WTC11 (cell line): ENCODE measurements around the gene KCNIP1.

Experiments
- CREB1 ChIP-seq: sonication (generic); formaldehyde crosslinking; IDR thresholded peaks from 2 replicates; pipeline ENCODE4 v1.8.0; 2023; ENCODE audit warnings: mild to moderate bottlenecking, missing genetic modification reagents
- CREM ChIP-seq: sonication (generic); formaldehyde crosslinking; IDR thresholded peaks from 2 replicates; pipeline ENCODE4 v1.8.1; 2022; ENCODE audit warnings: mild to moderate bottlenecking, missing genetic modification reagents, moderate library complexity
- MYBL2 ChIP-seq: sonication (generic); formaldehyde crosslinking; IDR thresholded peaks from 2 replicates; pipeline ENCODE4 v1.8.1; 2023; ENCODE audit warnings: mild to moderate bottlenecking, moderate library complexity, missing genetic modification reagents
- NR1H2 ChIP-seq: sonication (generic); formaldehyde crosslinking; IDR thresholded peaks from 2 replicates; pipeline ENCODE4 v1.9.0; 2021; ENCODE audit warnings: mild to moderate bottlenecking, moderate library complexity, missing genetic modification reagents
- ZNF232 ChIP-seq: sonication (generic); formaldehyde crosslinking; IDR thresholded peaks from 2 replicates; pipeline ENCODE4 v1.8.0; 2022; ENCODE audit warnings: mild to moderate bottlenecking, missing genetic modification reagents
- ZNF263 ChIP-seq: sonication (generic); formaldehyde crosslinking; IDR thresholded peaks from 2 replicates; pipeline ENCODE4 v1.8.1; 2022; ENCODE audit warnings: low read depth, mild to moderate bottlenecking, moderate library complexity, missing genetic modification reagents
- TF ChIP-seq, protein P1 (sequence below): fragments of 200-600 bp; IDR thresholded peaks from 2 replicates; pipeline ENCODE4 v1.8.0; 2022; ENCODE audit warnings: antibody characterized with exemption
- TF ChIP-seq, protein P2 (sequence below): fragments of 250-450 bp; sonication (Bioruptor Pico); conservative IDR thresholded peaks from 2 replicates; pipeline ENCODE4 v1.9.0; 2021; ENCODE audit warnings: mild to moderate bottlenecking
- TF ChIP-seq, protein P3 (sequence below): sonication (generic); formaldehyde crosslinking; IDR thresholded peaks from 2 replicates; pipeline ENCODE4 v1.8.1; 2023; ENCODE audit warnings: mild to moderate bottlenecking, missing genetic modification reagents, moderate library complexity
- TF ChIP-seq, protein P4 (sequence below): sonication (generic); formaldehyde crosslinking; IDR thresholded peaks from 2 replicates; pipeline ENCODE4 v1.8.1; 2022; ENCODE audit warnings: low read depth, missing genetic modification reagents, borderline replicate concordance
- TF ChIP-seq, protein P5 (sequence below): sonication (generic); formaldehyde crosslinking; IDR thresholded peaks from 2 replicates; pipeline ENCODE4 v1.8.0; 2023; ENCODE audit warnings: missing genetic modification reagents

DNA sequence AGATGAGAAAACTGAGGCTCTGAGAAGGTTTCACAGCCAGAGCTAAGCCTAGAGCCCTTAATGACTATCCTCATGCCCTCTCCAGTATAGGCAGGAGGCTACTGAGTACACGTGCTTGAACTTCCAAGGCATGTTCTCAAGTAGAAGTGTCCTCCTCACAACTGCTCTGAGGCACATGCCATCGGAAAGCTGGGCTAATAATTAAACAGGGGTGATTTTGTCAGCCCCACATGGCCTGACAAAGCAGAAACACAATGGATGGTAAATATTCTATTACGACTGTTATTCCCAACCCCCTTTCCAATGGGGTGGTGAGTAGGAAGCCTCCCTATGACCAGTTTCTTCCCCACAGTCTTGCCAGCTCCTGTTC, 34.3 kb downstream of the KCNIP1 start:
- TF ChIP-seq MYBL2 (CRISPR knock-in tag), result no peak
- TF ChIP-seq, protein P1, sequence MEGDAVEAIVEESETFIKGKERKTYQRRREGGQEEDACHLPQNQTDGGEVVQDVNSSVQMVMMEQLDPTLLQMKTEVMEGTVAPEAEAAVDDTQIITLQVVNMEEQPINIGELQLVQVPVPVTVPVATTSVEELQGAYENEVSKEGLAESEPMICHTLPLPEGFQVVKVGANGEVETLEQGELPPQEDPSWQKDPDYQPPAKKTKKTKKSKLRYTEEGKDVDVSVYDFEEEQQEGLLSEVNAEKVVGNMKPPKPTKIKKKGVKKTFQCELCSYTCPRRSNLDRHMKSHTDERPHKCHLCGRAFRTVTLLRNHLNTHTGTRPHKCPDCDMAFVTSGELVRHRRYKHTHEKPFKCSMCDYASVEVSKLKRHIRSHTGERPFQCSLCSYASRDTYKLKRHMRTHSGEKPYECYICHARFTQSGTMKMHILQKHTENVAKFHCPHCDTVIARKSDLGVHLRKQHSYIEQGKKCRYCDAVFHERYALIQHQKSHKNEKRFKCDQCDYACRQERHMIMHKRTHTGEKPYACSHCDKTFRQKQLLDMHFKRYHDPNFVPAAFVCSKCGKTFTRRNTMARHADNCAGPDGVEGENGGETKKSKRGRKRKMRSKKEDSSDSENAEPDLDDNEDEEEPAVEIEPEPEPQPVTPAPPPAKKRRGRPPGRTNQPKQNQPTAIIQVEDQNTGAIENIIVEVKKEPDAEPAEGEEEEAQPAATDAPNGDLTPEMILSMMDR, result no peak
- TF ChIP-seq NR1H2 (CRISPR knock-in tag), result no peak
- TF ChIP-seq, protein P2, sequence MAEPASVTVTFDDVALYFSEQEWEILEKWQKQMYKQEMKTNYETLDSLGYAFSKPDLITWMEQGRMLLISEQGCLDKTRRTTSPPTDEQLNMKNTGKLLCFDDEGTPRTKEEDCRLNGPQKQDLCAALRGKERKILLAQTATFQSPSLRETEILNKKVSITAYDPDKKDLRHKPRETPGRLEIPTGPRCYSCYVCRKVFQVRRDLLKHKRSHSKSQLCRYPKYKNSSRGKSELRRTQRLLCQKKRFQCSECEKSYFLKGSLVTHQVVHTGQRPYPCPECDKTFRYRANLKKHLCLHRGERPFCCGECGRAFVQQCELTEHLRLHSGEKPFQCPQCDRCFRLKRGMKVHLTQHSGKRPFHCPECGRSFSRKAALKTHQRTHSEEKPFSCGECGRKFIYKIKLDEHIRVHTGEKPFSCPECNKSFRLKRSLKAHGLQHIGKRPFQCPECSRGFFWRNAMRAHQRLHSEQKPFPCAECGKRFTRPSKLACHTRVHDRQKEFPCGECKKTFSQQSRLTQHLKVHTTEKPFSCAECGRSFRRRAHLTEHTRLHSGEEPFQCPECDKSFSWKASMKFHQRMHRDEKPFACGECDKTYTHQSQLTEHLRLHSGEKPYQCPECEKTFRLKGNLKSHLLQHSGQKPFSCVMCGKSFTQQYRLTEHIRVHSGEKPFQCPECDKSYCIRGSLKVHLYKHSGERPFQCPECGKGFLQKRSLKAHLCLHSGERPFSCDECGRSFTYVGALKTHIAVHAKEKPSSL (CRISPR knock-in tag), result no peak
- TF ChIP-seq, protein P3, sequence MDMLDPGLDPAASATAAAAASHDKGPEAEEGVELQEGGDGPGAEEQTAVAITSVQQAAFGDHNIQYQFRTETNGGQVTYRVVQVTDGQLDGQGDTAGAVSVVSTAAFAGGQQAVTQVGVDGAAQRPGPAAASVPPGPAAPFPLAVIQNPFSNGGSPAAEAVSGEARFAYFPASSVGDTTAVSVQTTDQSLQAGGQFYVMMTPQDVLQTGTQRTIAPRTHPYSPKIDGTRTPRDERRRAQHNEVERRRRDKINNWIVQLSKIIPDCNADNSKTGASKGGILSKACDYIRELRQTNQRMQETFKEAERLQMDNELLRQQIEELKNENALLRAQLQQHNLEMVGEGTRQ (CRISPR knock-in tag), result no peak
- TF ChIP-seq CREM, result no peak
- TF ChIP-seq, protein P4, sequence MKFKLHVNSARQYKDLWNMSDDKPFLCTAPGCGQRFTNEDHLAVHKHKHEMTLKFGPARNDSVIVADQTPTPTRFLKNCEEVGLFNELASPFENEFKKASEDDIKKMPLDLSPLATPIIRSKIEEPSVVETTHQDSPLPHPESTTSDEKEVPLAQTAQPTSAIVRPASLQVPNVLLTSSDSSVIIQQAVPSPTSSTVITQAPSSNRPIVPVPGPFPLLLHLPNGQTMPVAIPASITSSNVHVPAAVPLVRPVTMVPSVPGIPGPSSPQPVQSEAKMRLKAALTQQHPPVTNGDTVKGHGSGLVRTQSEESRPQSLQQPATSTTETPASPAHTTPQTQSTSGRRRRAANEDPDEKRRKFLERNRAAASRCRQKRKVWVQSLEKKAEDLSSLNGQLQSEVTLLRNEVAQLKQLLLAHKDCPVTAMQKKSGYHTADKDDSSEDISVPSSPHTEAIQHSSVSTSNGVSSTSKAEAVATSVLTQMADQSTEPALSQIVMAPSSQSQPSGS (CRISPR knock-in tag), result no peak
- TF ChIP-seq CREB1, result no peak
- TF ChIP-seq, protein P5, sequence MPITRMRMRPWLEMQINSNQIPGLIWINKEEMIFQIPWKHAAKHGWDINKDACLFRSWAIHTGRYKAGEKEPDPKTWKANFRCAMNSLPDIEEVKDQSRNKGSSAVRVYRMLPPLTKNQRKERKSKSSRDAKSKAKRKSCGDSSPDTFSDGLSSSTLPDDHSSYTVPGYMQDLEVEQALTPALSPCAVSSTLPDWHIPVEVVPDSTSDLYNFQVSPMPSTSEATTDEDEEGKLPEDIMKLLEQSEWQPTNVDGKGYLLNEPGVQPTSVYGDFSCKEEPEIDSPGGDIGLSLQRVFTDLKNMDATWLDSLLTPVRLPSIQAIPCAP (CRISPR knock-in tag), result no peak
- no peak for TF ChIP-seq ZNF263 (CRISPR knock-in tag)
- TF ChIP-seq ZNF232 (CRISPR knock-in tag), result no peak
